Measurements from ENCODE around the gene ISOC2.

ISOC2 gene

DNA sequence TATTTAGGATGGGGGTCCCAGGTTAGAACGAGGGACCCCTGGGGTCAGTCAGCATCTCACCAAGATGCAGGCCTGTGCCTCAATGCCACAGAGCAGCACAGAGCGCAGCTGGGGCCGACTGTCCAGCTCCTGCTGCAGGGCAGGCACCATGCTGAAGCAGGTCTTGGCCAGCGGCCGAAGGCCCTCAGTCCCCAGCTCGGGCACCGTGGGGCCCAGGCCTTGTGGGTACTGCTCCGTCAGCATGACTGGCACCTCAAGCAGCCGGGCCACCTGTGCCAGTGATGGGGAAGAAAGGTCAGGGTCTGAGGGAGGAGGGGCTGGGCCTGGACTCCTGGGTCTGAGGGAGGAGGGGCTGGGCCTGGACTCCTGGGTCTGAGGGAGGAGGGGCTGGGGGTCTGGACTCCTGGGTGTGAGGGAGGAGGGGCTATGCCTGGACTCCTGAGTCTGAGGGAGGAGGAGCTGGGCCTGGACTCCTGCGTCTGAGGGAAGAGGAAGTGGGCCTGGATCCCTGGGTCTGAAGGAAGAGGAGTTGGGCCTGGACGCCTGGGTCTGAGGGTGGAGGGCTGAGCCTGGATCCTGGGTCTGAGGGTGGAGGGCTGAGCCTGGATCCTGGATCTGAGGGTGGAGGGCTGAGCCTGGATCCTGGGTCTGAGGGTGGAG lies 5.7 kb downstream of the ISOC2 start:
- DNase-seq (ENCODE audit: extremely low spot score), result no peak
- TF ChIP-seq NFRKB (IDR thresholded peaks at IDR 0.05) (no peak), L3MBTL2 (conservative IDR thresholded peaks at IDR 0.05) (no peak), HDGF (IDR thresholded peaks at IDR 0.05; ENCODE audit: borderline replicate concordance) (no peak), FOXA1 (IDR thresholded peaks at IDR 0.05) (no peak), ARNT (IDR thresholded peaks at IDR 0.05) (no peak), ELF4 (IDR thresholded peaks at IDR 0.05) (no peak)
- ChIA-PET CTCF (interaction anchor here (0.7 kb wide), 1 partner anchor 165 kb away, joined by 4 read pairs; no protein-coding TSS in a partner anchor), POLR2A (no interaction called here)

DNA sequence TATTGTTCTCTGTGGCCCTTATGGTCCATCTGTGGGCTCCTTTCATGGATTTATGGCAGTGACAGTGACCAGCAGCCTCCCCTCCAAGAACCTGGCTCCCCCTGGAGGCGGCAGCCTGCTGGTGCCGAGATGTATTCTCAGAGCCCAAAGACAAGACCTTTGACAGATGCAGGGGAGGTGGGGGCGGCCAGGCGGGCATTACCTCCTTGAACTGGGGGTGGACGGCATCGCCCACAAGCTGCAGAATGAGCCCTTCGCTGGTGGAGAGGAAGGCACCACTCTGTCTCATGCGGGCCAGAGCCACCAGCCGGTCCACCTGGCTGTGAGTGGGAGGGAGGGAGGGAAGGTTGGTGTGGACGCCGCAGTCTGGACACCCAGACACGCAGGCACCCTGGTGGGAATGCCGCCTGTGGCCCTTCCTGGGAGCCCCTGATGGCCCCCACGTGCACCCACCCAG lies 6.6 kb downstream of the ISOC2 start:
- no peak for TF ChIP-seq SUZ12 (IDR thresholded peaks at IDR 0.05)
- TF ChIP-seq CTBP1 (IDR thresholded peaks at IDR 0.05; ENCODE audit: borderline replicate concordance), result no peak
- no peak for TF ChIP-seq BHLHE40 (IDR thresholded peaks at IDR 0.05; ENCODE audit: borderline replicate concordance)
- TF ChIP-seq TARDBP (IDR thresholded peaks at IDR 0.05), result no peak
- no peak for TF ChIP-seq FOXA1 (IDR thresholded peaks at IDR 0.05)
- no peak for TF ChIP-seq HDGF (IDR thresholded peaks at IDR 0.05; ENCODE audit: borderline replicate concordance)
- peak; percentile 59 for DNase-seq (ENCODE audit: extremely low spot score)
- ChIA-PET CTCF (no interaction called here), POLR2A (interaction anchor here (1.7 kb wide), 1 partner anchor 21 kb away, joined by 7 read pairs; the partner anchor contains the start of gene ZNF628)

DNA sequence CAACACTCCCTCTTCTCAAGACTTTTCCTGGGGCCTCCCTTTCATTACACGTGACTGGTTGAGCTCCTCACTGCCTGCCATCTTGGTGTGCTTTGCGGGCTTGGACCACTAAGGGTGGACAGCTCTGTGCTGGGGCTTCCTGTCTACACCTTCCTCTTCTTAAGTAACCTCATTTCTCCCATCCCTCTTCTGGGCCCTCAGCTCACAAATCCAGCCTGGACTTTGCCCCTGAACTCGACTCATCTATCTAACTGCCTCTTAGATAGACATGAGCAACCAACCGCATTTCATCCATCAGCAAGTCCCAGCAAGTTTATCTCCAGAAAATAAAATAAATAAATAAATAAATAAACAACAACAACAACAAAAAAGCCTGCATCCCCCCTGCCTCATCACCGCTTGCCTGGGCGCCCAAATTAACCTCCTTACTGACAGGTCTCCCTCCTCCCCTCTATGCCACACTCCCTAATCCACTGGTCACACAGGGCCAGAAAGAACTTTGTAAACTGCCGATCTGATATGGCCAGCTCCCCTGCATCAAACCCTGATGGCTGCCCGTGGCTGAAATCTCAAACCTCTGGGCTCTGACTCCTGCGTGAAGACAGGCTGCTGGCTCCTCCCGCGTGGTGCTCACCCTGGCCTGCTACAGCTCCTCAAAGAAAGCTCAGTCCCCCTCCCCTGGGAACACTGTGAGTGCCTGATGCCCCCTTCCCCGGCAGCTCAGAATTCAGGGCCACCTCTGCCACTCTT lies 7.8 kb downstream of the ISOC2 start:
- TF ChIP-seq SUZ12 (IDR thresholded peaks at IDR 0.05), result no peak
- CTCF ChIA-PET, result interaction anchor here (0.5 to 1.1 kb wide), 3 partner anchors 14 to 312 kb away, joined by 3 to 7 read pairs (median 3); no protein-coding TSS in a partner anchor
- POLR2A ChIA-PET, result interaction anchor here (1.7 kb wide), 1 partner anchor 23 kb away, joined by 7 read pairs; the partner anchor contains the start of gene ZNF628
- no peak for DNase-seq (ENCODE audit: extremely low spot score)

DNA sequence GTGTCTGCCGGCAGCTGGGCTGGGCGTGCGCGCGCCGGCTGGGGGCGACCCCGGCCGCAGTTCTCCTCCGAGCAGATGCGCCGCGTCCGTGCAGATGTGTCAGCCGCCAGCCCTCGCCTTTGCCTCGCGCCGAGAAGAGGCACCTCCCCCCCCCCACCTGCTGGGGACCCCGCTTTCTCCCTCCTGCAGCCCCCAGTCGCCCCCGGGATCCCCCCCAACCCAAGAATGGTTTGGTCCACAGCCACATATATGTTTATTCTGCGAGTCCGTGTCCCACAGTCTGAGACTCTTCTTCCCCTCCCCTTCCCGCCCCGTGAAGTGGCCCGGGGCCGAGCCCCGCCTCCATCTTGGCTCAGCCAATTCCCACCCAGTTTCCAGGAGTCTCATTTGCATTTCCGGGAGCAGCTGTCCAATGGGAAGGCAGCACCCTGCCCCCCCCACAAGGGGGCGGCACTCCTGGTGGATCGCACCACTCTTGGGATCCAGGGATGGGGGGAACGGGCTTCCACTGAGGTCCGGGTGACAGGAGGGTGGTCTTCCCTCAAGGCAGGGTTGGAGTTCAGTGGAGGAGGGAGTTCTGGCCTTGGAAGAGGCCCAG lies 8.6 kb downstream of the ISOC2 start:
- TF ChIP-seq BHLHE40 (IDR thresholded peaks at IDR 0.05; ENCODE audit: borderline replicate concordance), result peak; percentile 67; the same call in 1 of the 2 replicates
- TF ChIP-seq ELF4 (IDR thresholded peaks at IDR 0.05), result no peak
- TF ChIP-seq FOXM1 (IDR thresholded peaks at IDR 0.05; ENCODE audit: borderline replicate concordance), result peak; percentile 88
- TF ChIP-seq, protein P1, sequence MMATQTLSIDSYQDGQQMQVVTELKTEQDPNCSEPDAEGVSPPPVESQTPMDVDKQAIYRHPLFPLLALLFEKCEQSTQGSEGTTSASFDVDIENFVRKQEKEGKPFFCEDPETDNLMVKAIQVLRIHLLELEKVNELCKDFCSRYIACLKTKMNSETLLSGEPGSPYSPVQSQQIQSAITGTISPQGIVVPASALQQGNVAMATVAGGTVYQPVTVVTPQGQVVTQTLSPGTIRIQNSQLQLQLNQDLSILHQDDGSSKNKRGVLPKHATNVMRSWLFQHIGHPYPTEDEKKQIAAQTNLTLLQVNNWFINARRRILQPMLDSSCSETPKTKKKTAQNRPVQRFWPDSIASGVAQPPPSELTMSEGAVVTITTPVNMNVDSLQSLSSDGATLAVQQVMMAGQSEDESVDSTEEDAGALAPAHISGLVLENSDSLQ (IDR thresholded peaks at IDR 0.05), result no peak
- ChIA-PET POLR2A (interaction anchor here (0.9 to 1.7 kb wide), 2 partner anchors 9 to 23 kb away, joined by 3 to 7 read pairs; partner anchors contain the start of genes ISOC2 and ZNF628), CTCF (interaction anchor here (1.1 kb wide), 1 partner anchor 15 kb away, joined by 7 read pairs; no protein-coding TSS in a partner anchor)
- DNase-seq (ENCODE audit: extremely low spot score), result peak; percentile 88

DNA sequence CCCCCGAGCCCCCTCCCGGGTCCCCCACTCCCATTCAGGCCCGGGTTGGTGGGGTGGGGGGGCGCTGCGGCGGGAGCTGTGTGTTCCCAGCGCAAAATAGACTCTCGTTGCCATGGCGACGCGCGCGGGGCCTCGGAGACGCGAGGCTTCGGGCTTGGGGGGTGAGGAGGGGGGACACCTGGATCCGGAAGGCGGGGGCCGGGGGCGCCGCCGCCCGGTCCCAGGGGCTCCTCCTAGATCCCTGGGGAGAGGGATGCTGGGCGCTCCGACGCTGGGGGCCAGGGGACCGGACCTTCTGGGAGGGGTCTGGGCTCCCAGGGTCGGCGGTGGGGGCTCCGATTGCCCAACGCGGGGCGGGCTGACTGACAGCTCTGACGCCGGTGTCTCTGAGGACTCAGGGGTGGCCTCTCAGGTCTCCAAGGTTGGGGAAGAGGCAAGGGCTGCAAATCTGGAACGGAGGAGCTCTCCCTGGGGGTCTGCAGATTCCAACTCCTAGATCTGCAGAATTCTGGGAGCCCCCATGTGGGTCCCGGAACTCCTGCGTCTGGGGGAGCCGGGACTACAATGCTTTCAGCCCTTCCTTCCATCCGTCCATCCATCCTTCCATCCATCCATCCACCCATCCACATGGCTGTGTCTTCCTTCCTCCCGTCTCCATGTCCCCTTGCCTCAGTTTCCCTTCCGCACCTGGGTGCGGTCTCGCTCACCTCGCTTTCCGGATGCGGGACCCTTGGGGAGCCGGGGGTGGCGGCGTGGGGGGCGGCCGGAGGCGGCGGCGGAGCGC lies 9.3 kb downstream of the ISOC2 start:
- POLR2A ChIA-PET, result interaction anchor here (0.9 kb wide), 1 partner anchor 10 kb away, joined by 3 read pairs; the partner anchor contains the start of gene ISOC2

DNA sequence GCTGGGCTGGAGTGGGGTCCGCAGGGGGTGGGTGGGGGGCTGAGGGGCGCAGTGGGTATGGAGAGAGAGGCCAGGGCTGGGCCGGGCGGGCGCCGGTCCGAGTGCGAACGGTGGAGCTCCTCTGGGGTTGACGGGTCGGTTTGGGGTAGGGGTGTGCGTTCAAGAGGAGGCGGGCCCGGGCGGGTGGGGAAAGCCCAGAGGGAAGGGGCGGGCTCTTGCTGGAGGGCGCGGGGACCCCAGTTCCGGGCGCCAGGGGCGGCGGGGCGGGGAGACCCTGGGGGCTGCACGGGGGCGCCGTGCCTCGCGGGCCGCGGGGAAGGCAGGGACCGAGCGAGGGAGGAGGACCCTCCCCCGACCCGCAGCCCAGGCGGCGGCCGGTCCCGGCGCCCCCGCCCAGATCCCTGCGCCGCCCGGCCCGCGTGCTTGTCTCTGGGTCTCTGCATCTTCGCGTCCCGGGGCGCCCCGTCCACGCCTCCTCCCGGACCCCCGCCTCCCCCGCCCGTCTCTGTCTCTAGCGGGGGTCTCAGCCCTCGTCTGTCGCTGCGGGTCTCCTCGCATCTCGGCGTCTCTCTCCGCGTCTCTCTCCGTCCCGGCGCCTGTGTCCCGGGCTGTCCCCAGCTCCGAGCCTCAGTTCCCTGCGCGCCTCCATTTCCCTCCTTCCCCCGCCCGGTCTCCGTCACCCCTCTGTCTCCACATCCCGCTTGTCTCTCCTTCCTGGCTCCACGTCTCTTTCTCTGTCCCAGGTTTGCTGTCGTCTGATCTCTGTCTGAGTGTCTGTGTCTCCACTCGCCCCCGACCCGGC lies 10.1 kb downstream of the ISOC2 start:
- DNase-seq (ENCODE audit: extremely low spot score), result no peak
- TF ChIP-seq, protein P1 (IDR thresholded peaks at IDR 0.05), result no peak
- TF ChIP-seq FOXK2 (IDR thresholded peaks at IDR 0.05), result no peak
- TF ChIP-seq BHLHE40 (IDR thresholded peaks at IDR 0.05; ENCODE audit: borderline replicate concordance), result no peak
- no peak for TF ChIP-seq SUZ12 (IDR thresholded peaks at IDR 0.05)
- TF ChIP-seq ARNT (IDR thresholded peaks at IDR 0.05), result no peak
- no peak for TF ChIP-seq FOXM1 (IDR thresholded peaks at IDR 0.05; ENCODE audit: borderline replicate concordance)
- TF ChIP-seq ZNF384 (IDR thresholded peaks at IDR 0.05), result no peak
- no peak for TF ChIP-seq LEF1 (IDR thresholded peaks at IDR 0.05; ENCODE audit: borderline replicate concordance)
- TF ChIP-seq HDGF (IDR thresholded peaks at IDR 0.05; ENCODE audit: borderline replicate concordance), result no peak
- no peak for TF ChIP-seq CTBP1 (IDR thresholded peaks at IDR 0.05; ENCODE audit: borderline replicate concordance)
- no peak for TF ChIP-seq NFRKB (IDR thresholded peaks at IDR 0.05)
- no peak for TF ChIP-seq FOXA1 (IDR thresholded peaks at IDR 0.05)
- TF ChIP-seq TARDBP (IDR thresholded peaks at IDR 0.05), result no peak
- POLR2A ChIA-PET, result interaction anchor here (0.9 kb wide), 1 partner anchor 11 kb away, joined by 3 read pairs; the partner anchor contains the start of gene ISOC2
- CTCF ChIA-PET, result no interaction called here

More for the DNA sequence above, 9.3 kb downstream of the ISOC2 start:
- CTCF ChIA-PET, result no interaction called here
- DNase-seq (ENCODE audit: extremely low spot score), result no peak
- TF ChIP-seq ARNT (IDR thresholded peaks at IDR 0.05) (no peak), CTBP1 (IDR thresholded peaks at IDR 0.05; ENCODE audit: borderline replicate concordance) (no peak), FOXM1 (IDR thresholded peaks at IDR 0.05; ENCODE audit: borderline replicate concordance) (no peak), FOXK2 (IDR thresholded peaks at IDR 0.05) (no peak), FOXA1 (IDR thresholded peaks at IDR 0.05) (no peak), ELF4 (IDR thresholded peaks at IDR 0.05) (no peak)
- TF ChIP-seq, protein P1 (IDR thresholded peaks at IDR 0.05), result peak; percentile 64
